ENCODE results near the gene TANC2.

TANC2 gene

GRCh38 chr17:63015824-63016223 is 49.8 kb downstream of the TANC2 start:
- no peak for DNase-seq
